ENCODE results near the gene CYBA.

The CYBA gene

GRCh38 chr16:88606148-88606757 lies 44.6 kb downstream of the CYBA start:
- DNase-seq: no peak

- DNase-seq: no peak
Measured at GRCh38 chr16:88605186-88606147, 45.4 kb downstream of the CYBA start.

GRCh38 chr16:88602091-88602490 lies 48.8 kb downstream of the CYBA start:
- DNase-seq: no peak

- no peak for DNase-seq
Measured at GRCh38 chr16:88601313-88602036, 49.4 kb downstream of the CYBA start.

- no peak for DNase-seq
Measured at GRCh38 chr16:88600539-88600896, 50.3 kb downstream of the CYBA start.

- no peak for DNase-seq
Measured at GRCh38 chr16:88599825-88600538, 50.9 kb downstream of the CYBA start.

- DNase-seq: no peak
Measured at GRCh38 chr16:88599092-88599733, 51.6 kb downstream of the CYBA start.

GRCh38 chr16:88597856-88598491 lies 52.9 kb downstream of the CYBA start:
- DNase-seq: no peak

- no peak for DNase-seq
Measured at GRCh38 chr16:88596483-88596882, 54.4 kb downstream of the CYBA start.

- DNase-seq: no peak
Measured at GRCh38 chr16:88595921-88596320, 54.9 kb downstream of the CYBA start.

GRCh38 chr16:88595101-88595500 lies 55.8 kb downstream of the CYBA start:
- DNase-seq: no peak

- DNase-seq: no peak
Measured at GRCh38 chr16:88593910-88594309, 56.9 kb downstream of the CYBA start.

- DNase-seq: no peak
Measured at GRCh38 chr16:88593489-88593888, 57.4 kb downstream of the CYBA start.

All from kidney glomerular epithelial cell (primary cell).